Anterior cingulate cortex (tissue), 58 donors: ENCODE data around the gene VIL1.

Source experiments
- DNase-seq, 58 donors: peaks; one replicate each; lab custom pipeline; 2025; lab: John Stamatoyannopoulos, UW

The VIL1 gene

GRCh38 chr2:218482651-218483050 lies 63.7 kb downstream of the VIL1 start:
- DNase-seq, result no peak

GRCh38 chr2:218485986-218486667 lies 67.2 kb downstream of the VIL1 start:
- no peak for DNase-seq

- no peak for DNase-seq
Measured at GRCh38 chr2:218500501-218501060, 81.7 kb downstream of the VIL1 start.

GRCh38 chr2:218501665-218502064 lies 82.7 kb downstream of the VIL1 start:
- DNase-seq, result no peak
